PFSK-1 (cell line): ENCODE measurements around the gene ASB10.

Source experiments
- FOXP2 ChIP-seq: optimal IDR thresholded peaks from 2 replicates; pipeline ENCODE3; 2011; ENCODE audit warnings: borderline replicate concordance, control low read depth, inconsistent platforms; ENCODE audit not compliant: insufficient read depth; ENCODE audit errors: extremely low read length, extremely low read depth
- POLR2AphosphoS5 ChIP-seq: IDR thresholded peaks from 2 replicates; pipeline ENCODE4 v1.6.1; 2012; ENCODE audit warnings: low read depth, mild to moderate bottlenecking, control low read depth, low read length, moderate library complexity
- REST ChIP-seq, 2 experiments: IDR thresholded peaks; 2 replicates each; pipeline versions ENCODE4 v1.6.1 to v1.8.0; 2011 to 2012; ENCODE audit warnings: low read depth in 2 of 2, low read length in 2 of 2, control low read depth in 1 of 2, inconsistent platforms in 1 of 2, mild to moderate bottlenecking in 1 of 2, moderate library complexity in 1 of 2; ENCODE audit not compliant: insufficient read depth in 1 of 2
- SIN3A ChIP-seq: IDR thresholded peaks from 2 replicates; pipeline ENCODE4 v1.6.1; 2012; ENCODE audit warnings: mild to moderate bottlenecking, low read length, moderate library complexity, borderline replicate concordance; ENCODE audit not compliant: insufficient read depth
- TAF1 ChIP-seq: IDR thresholded peaks from 2 replicates; pipeline ENCODE4 v1.6.1; 2012; ENCODE audit warnings: low read length, control low read depth, borderline replicate concordance; ENCODE audit not compliant: insufficient read depth

GRCh38 chr7:151233804-151234203 is 46.8 kb upstream of the ASB10 start:
- TF ChIP-seq POLR2AphosphoS5 = no peak
- no peak for TF ChIP-seq SIN3A
- no peak for TF ChIP-seq TAF1
- no peak for TF ChIP-seq REST (IDR thresholded peaks at IDR 0.05; ENCODE audit: insufficient read depth in 1 of 2, low read depth in 2 of 2, low read length in 2 of 2)
- TF ChIP-seq FOXP2 = no peak
